NK-92 (cell line): ENCODE measurements around the gene RASA3.
"Not testable (repeated sequence)": the region's sequence is repeated elsewhere in the genome, so short reads cannot be mapped to it uniquely, and the experiment has no call there.

Experiments used
- DNase-seq: peaks from one replicate; lab custom pipeline; 2025; ENCODE audit not compliant: unreplicated experiment; lab: John Stamatoyannopoulos, UW

The RASA3 gene

GRCh38 chr13:114157869-114158495, 25.6 kb upstream of the RASA3 start:
- no peak for DNase-seq

- no peak for DNase-seq
Measured at GRCh38 chr13:114155926-114156883, 23.8 kb upstream of the RASA3 start.

DNA sequence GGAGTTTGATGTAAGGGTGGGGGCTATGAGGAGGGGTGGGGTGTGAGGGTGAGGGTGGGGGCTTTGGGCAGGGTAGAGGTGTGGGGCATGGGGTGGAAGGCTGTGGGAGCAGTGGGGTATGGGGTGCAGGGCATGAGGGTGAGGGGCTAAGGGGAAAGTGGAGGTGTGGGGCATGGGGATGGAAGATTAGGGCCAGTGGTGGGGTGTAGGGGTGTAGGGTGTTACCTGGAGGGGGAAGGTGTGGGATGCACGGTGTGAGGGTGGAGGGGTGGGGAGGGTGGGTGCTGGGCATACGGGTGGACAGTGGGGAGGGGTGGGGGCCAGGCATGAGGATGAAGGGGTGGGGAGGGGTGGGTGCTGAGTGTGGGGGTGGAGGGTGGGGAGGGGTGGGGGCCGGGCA, 22.9 kb upstream of the RASA3 start:
- DNase-seq: no peak

- no peak for DNase-seq
Measured at GRCh38 chr13:114154476-114154875, 22.1 kb upstream of the RASA3 start.

DNA sequence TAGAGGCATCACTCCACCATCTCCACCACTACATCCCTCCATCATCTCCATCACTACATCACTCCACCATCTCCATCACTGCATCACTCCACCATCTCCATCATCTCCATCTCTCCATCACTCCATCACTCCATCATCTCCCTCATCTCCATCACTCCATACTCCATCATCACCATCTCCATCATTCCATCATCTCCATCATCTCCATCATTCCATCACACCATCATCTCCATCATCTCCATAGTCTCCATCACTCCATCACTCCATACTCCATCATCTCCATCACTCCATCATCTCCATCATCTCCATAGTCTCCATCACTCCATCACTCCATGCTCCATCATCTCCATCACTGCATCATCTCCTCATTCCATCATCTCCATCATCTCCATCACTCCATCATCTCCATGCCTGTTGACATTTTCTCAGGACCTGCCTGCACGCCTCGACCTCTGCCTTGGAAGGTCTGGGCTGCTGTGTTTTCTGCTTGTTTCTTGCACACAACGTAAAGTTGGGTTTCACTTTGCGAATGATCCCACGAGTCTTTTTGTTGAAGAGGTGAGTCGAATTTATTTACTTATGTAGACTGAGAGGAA, 21.2 kb upstream of the RASA3 start:
- DNase-seq: no peak

GRCh38 chr13:114152831-114153371, 20.5 kb upstream of the RASA3 start:
- DNase-seq: no peak

DNA sequence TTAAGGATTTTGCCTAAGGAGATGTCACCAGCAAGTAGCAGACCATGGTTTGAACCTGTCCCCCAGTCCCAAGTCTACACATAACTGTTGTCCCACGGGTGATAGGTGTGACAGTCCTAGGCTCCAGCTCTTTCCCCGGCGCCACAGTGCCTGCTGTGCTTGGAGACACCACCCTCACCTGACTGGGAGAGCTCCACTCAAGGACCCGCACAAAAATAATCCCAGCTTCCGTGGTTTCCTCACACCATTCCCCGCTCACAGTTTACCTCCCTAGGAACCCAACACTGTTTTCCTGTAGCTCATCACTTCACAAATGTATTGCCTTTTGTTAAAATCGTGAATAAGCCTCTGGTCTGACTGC, 19.8 kb upstream of the RASA3 start:
- DNase-seq: no peak

DNA sequence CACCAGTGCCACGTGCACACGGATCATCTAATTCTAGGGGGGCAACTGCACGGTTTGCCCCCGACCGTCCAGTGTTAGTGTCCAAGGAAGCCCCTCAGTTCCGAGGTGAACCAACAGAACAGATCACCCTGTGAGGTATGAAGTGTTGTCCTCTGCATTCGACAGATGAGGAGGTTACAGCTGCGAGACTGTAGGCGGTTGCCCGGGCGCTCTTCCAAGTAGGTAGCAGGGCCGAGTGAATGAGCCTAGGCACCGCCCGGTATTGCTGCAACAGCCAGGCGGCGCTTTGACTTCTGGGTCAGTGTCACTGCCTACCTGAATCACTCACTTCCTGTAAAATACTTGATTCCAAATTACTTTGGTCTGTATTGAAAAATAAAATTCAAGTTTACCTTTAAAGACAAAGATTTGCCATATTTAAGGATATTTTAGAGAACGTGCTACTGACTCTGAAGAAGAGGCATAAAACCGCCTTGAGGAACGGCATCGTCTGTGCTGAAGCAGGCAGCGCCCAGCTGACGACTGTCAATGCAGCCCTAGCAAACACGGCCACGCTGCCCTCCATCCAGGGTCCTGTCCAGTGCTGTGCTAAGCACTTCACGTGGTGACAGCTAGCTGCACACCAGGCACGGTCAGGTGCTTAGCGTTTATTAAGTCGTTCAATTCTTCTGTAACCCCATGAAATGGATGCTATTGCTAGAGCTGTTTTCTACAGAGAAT, 19.3 kb upstream of the RASA3 start:
- no peak for DNase-seq

DNA sequence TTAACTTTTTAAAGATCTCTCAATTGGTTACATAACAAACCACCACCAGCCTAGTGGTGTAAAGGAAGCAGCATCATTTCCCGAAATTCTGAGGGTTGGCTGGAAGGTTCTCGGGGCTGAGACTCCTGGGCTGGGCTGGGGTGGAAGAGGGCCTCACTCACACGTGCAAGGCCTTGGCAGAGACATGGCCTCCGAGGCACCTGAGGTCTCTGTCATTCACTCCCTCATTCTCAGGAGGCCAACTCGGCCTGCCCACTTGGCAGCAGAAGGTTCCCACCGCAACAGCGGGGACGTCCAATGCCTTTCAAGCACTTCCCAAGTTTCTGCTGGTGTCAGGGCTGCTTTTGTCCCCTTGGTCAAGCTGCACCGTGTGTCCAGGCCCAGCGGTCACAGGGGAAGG, 18.6 kb upstream of the RASA3 start:
- DNase-seq: no peak

GRCh38 chr13:114149774-114150740, 17.6 kb upstream of the RASA3 start:
- no peak for DNase-seq

- not testable (repeated sequence) for DNase-seq
Measured at GRCh38 chr13:114148886-114149285, 16.5 kb upstream of the RASA3 start.

- peak; percentile 52 for DNase-seq
Measured at GRCh38 chr13:114148521-114148855, 16.1 kb upstream of the RASA3 start.

GRCh38 chr13:114147803-114148520, 15.5 kb upstream of the RASA3 start:
- no peak for DNase-seq

GRCh38 chr13:114146629-114147028, 14.2 kb upstream of the RASA3 start:
- no peak for DNase-seq

- no peak for DNase-seq
Measured at GRCh38 chr13:114146173-114146572, 13.8 kb upstream of the RASA3 start.

DNA sequence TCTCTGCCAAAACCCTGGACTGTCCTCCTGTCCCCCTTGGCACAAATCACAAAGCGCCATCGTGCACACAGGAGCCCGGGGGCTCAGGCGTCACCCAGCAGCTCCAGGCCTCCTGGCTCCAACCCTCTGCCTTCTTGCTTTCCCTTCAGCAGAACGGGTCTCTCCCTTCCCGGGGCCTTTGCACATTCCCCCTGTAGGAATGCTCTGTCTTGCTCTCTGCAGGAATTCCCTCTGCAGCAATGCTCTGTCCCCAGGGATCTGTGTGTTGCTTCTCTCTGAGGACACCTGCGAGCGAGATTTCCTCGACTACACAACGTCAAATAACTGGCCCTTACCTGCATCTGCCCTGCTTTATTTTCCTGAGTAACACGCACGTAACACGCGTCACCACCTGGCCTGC, 13.3 kb upstream of the RASA3 start:
- DNase-seq: no peak

GRCh38 chr13:114145256-114145655, 12.8 kb upstream of the RASA3 start:
- no peak for DNase-seq

- no peak for DNase-seq
Measured at GRCh38 chr13:114144606-114145244, 12.3 kb upstream of the RASA3 start.
